HG02610 (cell line): ENCODE results near the gene SEPHS1.

Experiments
- ATAC-seq: cut with Tn5 transposase; IDR thresholded peaks from one replicate; pipeline ENCODE4 v1.9.1; 2021; ENCODE audit warnings: mild to moderate bottlenecking, moderate library complexity; ENCODE audit not compliant: unreplicated experiment

Gene SEPHS1

DNA sequence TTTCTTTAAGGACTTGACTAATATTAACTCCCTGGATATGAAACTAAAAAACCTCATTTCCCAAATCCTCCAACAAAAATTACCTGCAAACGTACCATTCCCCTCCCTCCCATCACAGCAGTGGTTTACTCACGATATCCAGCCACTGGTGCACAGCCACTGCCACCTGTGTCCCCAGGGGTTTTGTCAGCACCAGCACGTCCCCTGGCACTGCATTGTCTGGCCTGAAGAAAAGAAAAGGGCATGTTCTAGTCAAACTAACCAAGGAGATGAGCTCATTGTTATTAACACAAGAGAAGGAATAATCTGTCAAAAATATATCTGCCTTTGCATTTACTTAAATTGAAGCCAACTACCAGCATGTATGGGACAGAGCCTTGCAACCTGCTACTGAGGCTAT lies 18.5 kb downstream of the SEPHS1 start:
- no peak for ATAC-seq

- no peak for ATAC-seq
Measured at GRCh38 chr10:13328613-13329012, 19.5 kb downstream of the SEPHS1 start.

GRCh38 chr10:13328126-13328525 lies 20.0 kb downstream of the SEPHS1 start:
- no peak for ATAC-seq

DNA sequence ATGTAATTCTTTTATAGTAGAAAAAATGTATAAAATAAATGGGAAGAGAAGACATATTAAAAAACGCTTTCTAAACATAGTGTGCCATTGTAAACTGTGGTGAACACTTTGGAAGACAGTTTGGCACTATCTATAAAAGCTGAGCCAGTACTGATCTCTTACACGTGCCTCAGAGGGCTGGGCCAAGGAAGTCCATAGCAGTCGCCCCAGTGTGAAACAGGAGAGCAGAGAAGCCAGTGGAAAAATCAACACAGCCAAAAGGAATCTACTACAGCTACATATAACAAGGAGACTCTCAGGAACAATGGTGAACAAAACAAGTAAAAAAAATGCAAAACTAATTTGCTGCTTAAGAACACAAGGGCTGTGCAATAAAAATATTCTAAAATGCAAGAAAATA lies 20.6 kb downstream of the SEPHS1 start:
- no peak for ATAC-seq

DNA sequence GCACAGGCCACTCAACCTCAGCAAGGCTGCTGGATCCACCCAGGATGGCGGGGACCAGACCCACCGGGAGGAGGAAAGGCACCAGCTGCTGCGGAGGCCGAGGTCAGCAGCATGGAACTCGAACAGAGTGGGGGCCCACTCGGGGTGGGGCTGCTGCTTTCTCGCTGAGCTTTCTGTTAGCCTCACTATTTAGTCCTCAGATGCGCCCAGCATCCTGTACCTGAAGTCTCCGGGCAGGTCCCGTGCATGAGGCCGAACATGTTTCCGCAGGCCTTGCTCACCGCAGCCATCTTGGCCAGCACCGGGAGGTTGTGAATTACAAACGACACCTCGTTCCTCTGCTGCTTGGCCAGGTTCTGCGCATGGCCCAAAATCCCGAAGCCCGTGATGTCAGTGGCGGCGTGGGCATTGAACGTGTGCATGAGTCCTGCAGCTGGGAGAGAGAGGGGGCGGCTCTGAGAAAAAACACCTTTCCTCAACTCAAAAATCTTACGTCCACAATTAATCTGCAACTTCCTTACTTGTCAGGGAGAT lies 25.4 kb downstream of the SEPHS1 start:
- no peak for ATAC-seq

DNA sequence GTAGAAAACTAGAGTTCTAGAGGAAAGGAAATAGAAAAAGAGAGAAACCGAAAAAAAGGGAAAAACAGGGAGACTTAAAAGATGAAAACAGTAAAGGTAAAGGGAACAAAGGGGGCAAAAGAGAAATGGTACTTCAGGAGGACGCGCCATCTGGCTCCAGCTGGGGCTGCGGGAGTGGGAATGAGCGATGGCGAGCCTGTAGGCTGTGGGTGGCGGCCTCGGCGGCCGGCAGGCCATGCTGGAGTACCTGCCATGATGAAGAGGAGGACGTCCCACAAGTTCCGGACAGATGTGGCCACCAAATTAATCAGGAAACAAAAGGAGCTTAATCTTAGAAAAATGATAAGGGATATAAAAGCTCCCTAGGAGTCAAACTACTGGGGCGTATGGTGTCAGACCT lies 26.5 kb downstream of the SEPHS1 start:
- ATAC-seq: no peak

- no peak for ATAC-seq
Measured at GRCh38 chr10:13319166-13319565, 28.9 kb downstream of the SEPHS1 start.

DNA sequence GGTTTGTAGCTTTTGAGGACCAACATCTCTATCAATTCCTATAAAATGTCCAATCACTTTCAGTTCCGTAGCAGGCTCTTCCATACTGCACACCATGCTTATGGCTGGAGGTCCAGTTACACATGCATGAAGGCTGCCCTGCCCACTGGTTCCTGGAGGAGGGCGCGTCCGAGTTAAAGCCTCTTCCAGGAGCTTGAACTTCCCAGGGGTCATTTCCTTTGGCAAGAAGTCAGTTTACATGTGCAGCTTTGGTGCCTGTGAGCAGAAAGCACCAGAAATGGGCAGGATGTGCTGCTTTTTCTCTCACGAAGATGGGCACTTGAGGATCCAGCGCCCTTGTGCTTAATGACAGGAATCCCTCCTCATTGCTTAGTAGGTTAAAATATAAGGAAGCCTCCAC lies 30.6 kb downstream of the SEPHS1 start:
- ATAC-seq: no peak

GRCh38 chr10:13316635-13317311 lies 31.3 kb downstream of the SEPHS1 start:
- no peak for ATAC-seq

DNA sequence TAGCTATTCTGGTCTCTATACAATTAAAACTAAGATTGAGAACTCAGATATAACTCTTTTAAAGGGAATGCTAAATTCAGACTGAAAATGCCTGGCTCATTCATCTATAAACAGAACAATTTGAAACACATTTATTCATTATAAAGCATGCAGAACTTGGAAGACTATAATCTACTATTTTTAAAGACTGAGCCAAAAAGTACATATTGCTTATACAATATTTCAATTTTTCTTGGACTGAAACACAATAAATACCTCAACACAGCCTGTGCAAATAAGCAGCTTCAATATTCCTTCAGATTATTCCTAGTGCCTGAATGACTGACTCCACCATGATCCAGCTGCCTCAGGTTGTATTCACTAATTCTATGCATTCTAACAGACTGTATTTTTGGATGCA lies 32.7 kb downstream of the SEPHS1 start:
- no peak for ATAC-seq

DNA sequence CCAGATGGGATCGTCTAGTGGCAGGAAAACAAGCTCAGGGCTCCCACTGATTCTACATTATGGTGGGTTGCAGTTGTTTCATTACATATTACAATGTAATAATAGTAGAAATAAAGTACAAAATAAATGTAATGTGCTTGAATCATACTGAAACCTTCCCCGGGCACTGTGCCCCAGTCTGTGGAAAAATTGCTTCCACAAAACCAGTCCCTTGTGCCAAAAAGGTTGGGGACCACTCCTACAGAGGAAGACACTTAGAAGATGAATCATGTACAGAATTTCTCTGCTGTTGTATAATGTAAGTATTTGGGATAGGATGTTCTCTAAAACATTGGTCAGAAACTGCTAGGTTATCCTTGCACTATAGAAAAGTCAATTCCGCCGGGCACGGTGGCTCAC lies 36.9 kb downstream of the SEPHS1 start:
- ATAC-seq: no peak

DNA sequence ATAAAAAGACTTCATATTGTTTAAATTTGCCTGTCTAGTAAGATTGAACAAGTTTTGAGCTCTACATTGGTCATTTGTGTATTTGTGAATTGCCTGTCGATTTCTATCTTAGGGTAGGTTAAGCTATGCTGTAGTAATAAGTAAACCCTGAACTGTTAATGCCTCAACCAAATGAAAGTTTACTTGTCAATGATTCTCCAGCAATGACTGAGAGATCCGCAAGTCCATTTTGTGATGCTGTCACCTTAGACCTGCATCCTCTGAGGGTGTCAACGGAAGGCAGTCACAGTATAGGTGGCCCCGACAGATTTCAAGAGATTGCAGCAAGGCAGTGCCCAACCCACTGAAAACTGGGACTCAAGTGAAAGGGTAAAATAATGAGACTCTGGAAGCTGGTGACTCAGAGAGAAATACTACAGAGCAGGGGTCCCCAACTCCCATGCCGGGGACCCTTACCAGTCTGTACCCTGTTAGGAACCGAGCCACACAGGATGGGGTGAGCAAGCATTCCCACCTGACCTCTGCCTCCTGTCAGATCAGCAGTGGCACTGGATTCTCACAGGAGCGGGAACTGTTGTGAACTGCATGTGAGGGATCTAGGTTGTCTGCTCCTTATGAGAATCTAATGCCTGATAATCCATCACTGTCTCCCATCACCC lies 37.4 kb downstream of the SEPHS1 start:
- no peak for ATAC-seq

GRCh38 chr10:13309792-13310191 lies 38.3 kb downstream of the SEPHS1 start:
- no peak for ATAC-seq

GRCh38 chr10:13308096-13308495 lies 40.0 kb downstream of the SEPHS1 start:
- no peak for ATAC-seq

DNA sequence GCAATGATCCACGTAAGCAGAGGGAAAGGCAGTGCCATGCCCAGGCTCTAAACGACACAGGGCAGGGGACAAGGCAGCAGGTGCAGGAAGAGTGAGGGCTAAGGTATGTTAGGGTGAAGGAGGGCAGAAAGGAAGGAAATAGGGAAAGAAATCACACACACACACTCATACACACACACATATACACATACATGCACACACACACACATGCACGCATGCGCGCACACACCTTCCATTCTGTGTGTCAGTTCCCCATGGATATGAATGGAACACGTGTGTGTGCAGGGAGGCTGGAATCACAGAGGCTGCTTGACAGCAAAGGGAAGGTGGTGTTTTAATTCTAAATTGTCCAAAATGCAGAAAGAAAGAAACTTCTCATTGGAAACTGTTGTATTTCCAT lies 42.0 kb downstream of the SEPHS1 start:
- no peak for ATAC-seq

DNA sequence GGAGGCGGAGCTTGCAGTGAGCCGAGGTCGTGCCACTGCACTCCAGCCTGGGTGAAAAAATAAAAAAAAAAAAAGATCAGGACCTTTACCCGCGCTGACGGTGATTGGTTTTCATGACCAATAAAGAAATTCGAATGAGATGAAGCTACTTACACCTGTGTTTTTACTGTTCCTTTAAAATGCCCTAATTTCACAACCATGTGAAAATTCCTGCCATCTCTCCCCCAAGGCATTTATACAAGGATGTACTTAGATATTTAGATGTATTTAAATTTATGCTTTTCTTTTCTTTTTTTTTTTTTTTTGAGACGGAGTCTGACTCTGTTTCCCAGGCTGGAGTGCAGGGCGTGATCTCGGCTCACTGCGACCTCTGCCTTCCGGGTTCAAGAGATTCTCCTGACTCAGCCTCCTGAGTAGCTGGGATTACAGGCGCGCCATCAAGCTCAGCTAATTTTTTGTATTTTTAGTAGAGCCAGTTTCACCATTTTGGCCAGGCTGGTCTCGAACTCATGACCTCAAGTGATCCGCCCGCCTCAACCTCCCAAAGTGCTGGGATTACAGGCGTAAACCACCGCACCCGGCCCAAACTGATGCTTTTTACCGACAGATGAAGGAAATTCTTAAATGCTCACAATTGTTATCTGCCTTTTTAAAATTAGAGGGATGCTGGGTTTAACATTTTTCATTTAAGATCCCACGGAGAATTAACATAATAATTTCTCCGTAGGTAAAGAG lies 45.1 kb downstream of the SEPHS1 start:
- ATAC-seq: no peak

GRCh38 chr10:13299437-13300287 lies 48.4 kb downstream of the SEPHS1 start, which contains the start of gene PHYH:
Gene PHYH (minus strand): TSS chr10:13300064. CDS start chr10:13300042, 22 bp downstream.
- ATAC-seq: peak; percentile 73

- no peak for ATAC-seq
Measured at GRCh38 chr10:13298748-13299436, 49.2 kb downstream of the SEPHS1 start.

- ATAC-seq: no peak
Measured at GRCh38 chr10:13296476-13296875, 51.6 kb downstream of the SEPHS1 start.

DNA sequence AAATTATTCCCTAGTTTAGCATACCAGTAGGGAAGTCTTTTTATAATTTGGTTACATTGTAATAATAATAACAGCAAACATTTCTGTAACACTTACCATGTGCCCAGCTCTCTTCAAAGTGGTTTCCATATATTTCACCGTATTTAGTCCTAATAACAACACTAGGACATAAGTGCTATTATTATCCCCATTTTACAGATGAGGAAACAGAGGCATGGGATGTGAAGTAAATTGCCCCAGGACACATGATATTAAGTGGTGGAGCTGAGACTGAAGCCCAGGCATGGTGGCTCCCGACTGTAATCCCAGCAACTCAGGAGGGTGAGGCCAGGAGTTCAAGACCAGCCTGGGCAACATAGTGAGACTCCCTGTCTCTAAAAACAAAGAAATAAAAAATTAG lies 53.3 kb downstream of the SEPHS1 start:
- ATAC-seq: no peak
